Fibroblast of lung (primary cell): Measurements from ENCODE around the gene ZDHHC13. TPM values are rescaled to one million over a fixed set of nuclear protein-coding genes. Genes with fewer than 3 reads are reported as not detected.

ENCODE experiments used
- DNase-seq, 2 donors: peaks; one replicate each; pipeline versions ENCODE4 v3.0.0 to v3.0.0-alpha.2; 2010; ENCODE audit warnings: low read depth in 2 of 2
- H2AFZ ChIP-seq: 2 replicates; pipeline ENCODE4 v1.5.1; 2012; ENCODE audit warnings: low read length, control low read depth, inconsistent platforms
- H3K27ac ChIP-seq: 2 replicates; pipeline ENCODE4 v1.5.1; 2011; ENCODE audit warnings: low read length, control low read depth; ENCODE audit not compliant: insufficient read depth
- H3K27me3 ChIP-seq: 2 replicates; pipeline ENCODE4 v1.5.1; 2011; ENCODE audit warnings: mild to moderate bottlenecking, low read length; ENCODE audit not compliant: control insufficient read depth, insufficient read depth
- H3K36me3 ChIP-seq: 2 replicates; pipeline ENCODE4 v1.5.1; 2011; ENCODE audit warnings: low read length; ENCODE audit not compliant: control insufficient read depth, insufficient read depth
- H3K4me1 ChIP-seq: 2 replicates; pipeline ENCODE4 v1.5.1; 2011; ENCODE audit warnings: low read length; ENCODE audit not compliant: control insufficient read depth, insufficient read depth; ENCODE audit errors: extremely low read depth
- H3K4me2 ChIP-seq: 2 replicates; pipeline ENCODE4 v1.5.1; 2011; ENCODE audit warnings: low read length, control low read depth; ENCODE audit not compliant: insufficient read depth; ENCODE audit errors: extremely low read depth
- H3K4me3 ChIP-seq, 4 experiments: fragments of 200-600 bp in 1 of 4; sonication (generic) in 1 of 4; replicated peaks in 1 of 4; 2 replicates each; pipeline ENCODE4 v1.5.1; 2011 to 2016; ENCODE audit warnings: low read length in 4 of 4, low read depth in 3 of 4, mild to moderate bottlenecking in 3 of 4, control low read depth in 2 of 4, inconsistent platforms in 1 of 4, mixed read lengths in 1 of 4; ENCODE audit not compliant: insufficient read depth in 1 of 4; ENCODE audit errors: control extremely low read depth in 1 of 4
- H3K79me2 ChIP-seq: 2 replicates; pipeline ENCODE4 v1.5.1; 2012; ENCODE audit warnings: mild to moderate bottlenecking, low read length, inconsistent platforms; ENCODE audit not compliant: control insufficient read depth, insufficient read depth
- H3K9ac ChIP-seq: 2 replicates; pipeline ENCODE4 v1.5.1; 2011; ENCODE audit warnings: mild to moderate bottlenecking, low read length, control low read depth; ENCODE audit not compliant: insufficient read depth
- H3K9me3 ChIP-seq: 2 replicates; pipeline ENCODE4 v1.5.1; 2012; ENCODE audit warnings: low read depth, low read length; ENCODE audit not compliant: control insufficient read depth, insufficient read depth
- H4K20me1 ChIP-seq: 2 replicates; pipeline ENCODE4 v1.5.1; 2011; ENCODE audit warnings: low read length; ENCODE audit not compliant: control insufficient read depth, insufficient read depth; ENCODE audit errors: extremely low read depth
- CTCF ChIP-seq, 2 donors: IDR thresholded peaks in 1 of 2; conservative IDR thresholded peaks in 1 of 2; 1 replicate in 1 of 2; 2 replicates in 1 of 2; pipeline ENCODE4 v1.5.1; 2011 to 2012; ENCODE audit warnings: low read length in 2 of 2, control low read depth in 1 of 2, inconsistent platforms in 1 of 2, low read depth in 1 of 2, mild to moderate bottlenecking in 1 of 2
- EZH2 ChIP-seq: IDR thresholded peaks from 2 replicates; pipeline ENCODE4 v1.5.1; 2012; ENCODE audit warnings: low read length, control low read depth, mild to moderate bottlenecking; ENCODE audit errors: missing control alignments
- polyA plus RNA-seq, 2 donors: library from polyadenylated mRNA; depleted of rRNA in 1 of 2; stranded (reverse) in 1 of 2; unstranded in 1 of 2; fragments of >200 nt; gene quantifications; 2 replicates each; pipeline ENCODE4 v1.2.1, GENCODE V29; 2011 to 2012; ENCODE audit warnings: missing spikeins in 1 of 2
- total RNA-seq: library from RNA; depleted of rRNA; stranded (reverse); fragments of >200 nt; gene quantifications from 2 replicates; pipeline ENCODE4 v1.2.1, GENCODE V29; 2014

ZDHHC13 gene
- total and polyA plus RNA-seq, 2 donors (not counting 1 experiment from before 2014, with no cell fraction given), result 11.1 to 16.1 TPM

DNA sequence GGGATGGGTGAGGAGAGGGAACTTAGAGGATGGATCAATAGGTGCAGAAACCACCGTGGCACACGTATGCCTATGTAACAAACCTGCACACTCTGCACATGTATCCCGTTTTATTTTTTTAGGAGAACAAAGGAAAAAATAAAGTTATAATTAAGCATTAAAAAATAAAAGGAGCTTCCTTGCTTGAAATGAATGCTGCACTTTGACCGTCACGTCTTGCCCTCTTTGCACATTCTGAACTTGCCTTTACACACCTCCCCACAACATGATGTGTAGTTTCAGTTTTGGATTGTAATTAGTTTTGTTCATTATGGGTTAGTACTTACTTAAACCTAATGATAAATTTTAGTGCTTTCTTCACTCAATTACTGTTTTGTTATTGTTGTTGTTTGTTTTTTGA, 87.9 kb downstream of the ZDHHC13 start:
- Histone ChIP-seq H2AFZ (no peak overlapping the region), H3K27me3 (peaks cover 10% of the 10 kb centered on the region), H3K4me1 (peaks cover 2% of the 10 kb centered on the region), H3K79me2 (no peaks in the 10 kb centered on the region), H3K4me3 (no peak overlapping the region), H3K9me3 (no peaks in the 10 kb centered on the region), H3K4me2 (no peak overlapping the region), H3K9ac (no peak overlapping the region), H3K36me3 (no peaks in the 10 kb centered on the region), H4K20me1 (no peaks in the 10 kb centered on the region), H3K27ac (no peak overlapping the region)
- no peak for TF ChIP-seq EZH2
- no peak for DNase-seq

DNA sequence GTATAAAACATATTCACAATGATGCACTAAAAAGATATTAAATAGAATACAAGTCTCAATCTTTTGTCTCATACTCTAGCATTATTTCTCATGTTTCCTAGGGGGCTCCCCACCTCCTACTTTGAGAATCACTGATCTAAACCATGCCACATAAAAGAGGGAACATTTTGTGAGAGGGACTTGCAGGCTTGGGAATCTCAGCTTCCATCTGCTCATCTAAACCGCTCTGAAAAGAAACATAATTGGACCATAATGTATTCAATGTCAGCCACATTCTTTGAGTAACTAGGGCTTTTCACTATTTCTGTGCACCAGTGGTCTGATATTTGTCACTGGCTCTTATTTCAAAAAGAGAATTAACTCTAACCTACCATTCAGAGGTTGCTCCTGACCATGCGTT, 91.2 kb downstream of the ZDHHC13 start:
- peaks cover 10% of the 10 kb centered on the region for H3K27me3 ChIP-seq
- TF ChIP-seq EZH2 (no peak), CTCF (conservative IDR thresholded peaks at IDR 0.05 in 1 of 2, IDR thresholded peaks at IDR 0.05 in 1 of 2; ENCODE audit: low read depth in 1 of 2, low read length in 2 of 2) (no peak)
- no peak overlapping the region for H3K4me3 ChIP-seq
- H3K9ac ChIP-seq, result no peak overlapping the region
- H3K79me2 ChIP-seq, result no peaks in the 10 kb centered on the region
- no peak overlapping the region for H2AFZ ChIP-seq
- no peaks in the 10 kb centered on the region for H3K36me3 ChIP-seq
- no peak overlapping the region for H3K4me2 ChIP-seq
- H3K9me3 ChIP-seq, result no peaks in the 10 kb centered on the region
- DNase-seq, result no peak
- H4K20me1 ChIP-seq, result no peaks in the 10 kb centered on the region
- H3K4me1 ChIP-seq, result no peaks in the 10 kb centered on the region
- H3K27ac ChIP-seq, result no peak overlapping the region

- DNase-seq, result no peak
- Histone ChIP-seq H3K27me3 (peaks cover 13% of the 10 kb centered on the region), H3K9ac (no peak overlapping the region), H3K27ac (no peak overlapping the region), H3K4me2 (no peak overlapping the region), H3K9me3 (no peaks in the 10 kb centered on the region), H3K4me1 (no peaks in the 10 kb centered on the region), H3K79me2 (no peaks in the 10 kb centered on the region), H2AFZ (no peak overlapping the region), H4K20me1 (no peaks in the 10 kb centered on the region), H3K4me3 (no peak overlapping the region), H3K36me3 (no peaks in the 10 kb centered on the region)
- TF ChIP-seq EZH2 (no peak), CTCF (conservative IDR thresholded peaks at IDR 0.05 in 1 of 2, IDR thresholded peaks at IDR 0.05 in 1 of 2; ENCODE audit: low read depth in 1 of 2, low read length in 2 of 2) (no peak)
Observed at GRCh38 chr11:19208959-19209546, 92.1 kb downstream of the ZDHHC13 start.
